OCI-LY1 (cell line): Measurements from ENCODE around the gene VAV2.

Experiments used
- H2AFZ ChIP-seq: fragments of 200-600 bp; sonication (generic), shearing (Covaris generic); 2 replicates; pipeline ENCODE4 v1.6.0; 2014; ENCODE audit warnings: antibody characterized with exemption, mild to moderate bottlenecking, low read length
- H3F3A ChIP-seq: fragments of 200-600 bp; sonication (generic), shearing (Covaris generic); 2 replicates; pipeline ENCODE4 v1.6.0; 2014; ENCODE audit warnings: mild to moderate bottlenecking, antibody characterized with exemption, low read length, moderate library complexity; ENCODE audit not compliant: insufficient read depth
- H3K27ac ChIP-seq: fragments of 200-600 bp; sonication (generic); 2 replicates; pipeline ENCODE4 v1.5.1; 2014; ENCODE audit warnings: low read length, mixed run types, mild to moderate bottlenecking, low read depth; ENCODE audit not compliant: poor library complexity, severe bottlenecking
- H3K27me3 ChIP-seq: fragments of 200-600 bp; sonication (generic); 2 replicates; pipeline ENCODE4 v1.6.0; 2014; ENCODE audit warnings: antibody characterized with exemption, mild to moderate bottlenecking, low read length, moderate library complexity; ENCODE audit not compliant: insufficient read depth
- H3K36me3 ChIP-seq: fragments of 200-600 bp; sonication (generic); 2 replicates; pipeline ENCODE4 v1.6.1; 2014; ENCODE audit warnings: mild to moderate bottlenecking, antibody characterized with exemption, low read length, moderate library complexity, mixed read lengths; ENCODE audit not compliant: insufficient read depth
- H3K4me1 ChIP-seq: fragments of 200-600 bp; sonication (generic); 2 replicates; pipeline ENCODE4 v1.5.1; 2014; ENCODE audit warnings: mild to moderate bottlenecking, low read length, moderate library complexity; ENCODE audit not compliant: insufficient read depth, severe bottlenecking
- H3K4me2 ChIP-seq: fragments of 200-600 bp; sonication (generic), shearing (Covaris generic); 2 replicates; pipeline ENCODE4 v1.6.1; 2014; ENCODE audit warnings: low read length
- H3K4me3 ChIP-seq: fragments of 200-600 bp; sonication (generic); 2 replicates; pipeline ENCODE4 v1.5.1; 2014; ENCODE audit warnings: low read length, low read depth, mild to moderate bottlenecking, mixed read lengths; ENCODE audit not compliant: poor library complexity, severe bottlenecking
- H3K79me2 ChIP-seq: fragments of 200-600 bp; shearing (Covaris generic); 2 replicates; pipeline ENCODE4 v1.6.1; 2016; ENCODE audit warnings: mixed run types, low read length, mixed read lengths; ENCODE audit not compliant: insufficient read depth
- H3K9ac ChIP-seq: fragments of 200-600 bp; sonication (generic), shearing (Covaris generic); 2 replicates; pipeline ENCODE4 v1.6.1; 2014; ENCODE audit warnings: mild to moderate bottlenecking, low read length, mixed read lengths
- H3K9me2 ChIP-seq: fragments of 200-600 bp; sonication (generic), shearing (Covaris generic); 2 replicates; pipeline ENCODE4 v1.6.1; 2014; ENCODE audit warnings: low read depth, mild to moderate bottlenecking, low read length, mixed read lengths
- H3K9me3 ChIP-seq: fragments of 200-600 bp; shearing (Covaris generic); 2 replicates; pipeline ENCODE4 v1.6.1; 2014; ENCODE audit warnings: low read length, mixed read lengths
- H4K20me1 ChIP-seq: fragments of 200-600 bp; sonication (generic), shearing (Covaris generic); 2 replicates; pipeline ENCODE4 v1.6.0; 2016; ENCODE audit warnings: mild to moderate bottlenecking, low read length; ENCODE audit not compliant: insufficient read depth
- CTCF ChIP-seq: fragments of 200-600 bp; sonication (generic), shearing (Covaris generic); IDR thresholded peaks from 2 replicates; pipeline ENCODE4 v1.5.1; 2017; ENCODE audit warnings: mild to moderate bottlenecking, antibody characterized with exemption, low read length, moderate library complexity, mixed read lengths
- EZH2 ChIP-seq: fragments of 200-600 bp; sonication (generic), shearing (Covaris generic); IDR thresholded peaks from 2 replicates; pipeline ENCODE4 v1.8.0; 2017; ENCODE audit warnings: borderline replicate concordance, mixed run types, mild to moderate bottlenecking, antibody characterized with exemption, low read length, moderate library complexity, mixed read lengths

VAV2 gene

GRCh38 chr9:134036130-134036529 is 44.0 kb upstream of the VAV2 start:
- Histone ChIP-seq H3K4me2 (no peak overlapping the region), H3K4me3 (no peak overlapping the region), H3K79me2 (no peaks in the 10 kb centered on the region), H3K27ac (no peak overlapping the region), H3F3A (no peaks in the 10 kb centered on the region), H3K36me3 (peaks cover 28% of the 10 kb centered on the region), H2AFZ (no peak overlapping the region), H4K20me1 (no peaks in the 10 kb centered on the region), H3K27me3 (no peaks in the 10 kb centered on the region), H3K9ac (no peak overlapping the region), H3K9me3 (no peaks in the 10 kb centered on the region), H3K9me2 (no peaks in the 10 kb centered on the region), H3K4me1 (no peaks in the 10 kb centered on the region)
- TF ChIP-seq CTCF (no peak), EZH2 (no peak)

GRCh38 chr9:134035041-134036039 is 43.2 kb upstream of the VAV2 start:
- no peaks in the 10 kb centered on the region for H3K9me2 ChIP-seq
- no peaks in the 10 kb centered on the region for H3K9me3 ChIP-seq

GRCh38 chr9:134034215-134035040 is 42.3 kb upstream of the VAV2 start:
- Histone ChIP-seq H3K27ac (no peak overlapping the region), H3K9me3 (no peaks in the 10 kb centered on the region), H3K4me2 (no peak overlapping the region), H2AFZ (no peak overlapping the region), H3K27me3 (no peaks in the 10 kb centered on the region), H3K9me2 (no peaks in the 10 kb centered on the region), H3K4me3 (no peak overlapping the region), H3K9ac (no peak overlapping the region), H3K79me2 (no peaks in the 10 kb centered on the region), H3F3A (no peaks in the 10 kb centered on the region), H4K20me1 (no peaks in the 10 kb centered on the region), H3K36me3 (peaks cover 31% of the 10 kb centered on the region), H3K4me1 (no peaks in the 10 kb centered on the region)
- TF ChIP-seq CTCF = no peak
- TF ChIP-seq EZH2 = no peak

More at GRCh38 chr9:134035041-134036039, 43.2 kb upstream of the VAV2 start:
- no peaks in the 10 kb centered on the region for H3K27me3 ChIP-seq
- H3K27ac ChIP-seq = no peak overlapping the region
- H4K20me1 ChIP-seq = no peaks in the 10 kb centered on the region
- H3K4me1 ChIP-seq = no peaks in the 10 kb centered on the region
- TF ChIP-seq CTCF (no peak), EZH2 (no peak)
- no peak overlapping the region for H3K4me2 ChIP-seq
- no peak overlapping the region for H3K4me3 ChIP-seq
- H3K36me3 ChIP-seq = peaks cover 31% of the 10 kb centered on the region
- H3F3A ChIP-seq = no peaks in the 10 kb centered on the region
- no peak overlapping the region for H3K9ac ChIP-seq
- no peak overlapping the region for H2AFZ ChIP-seq
- no peaks in the 10 kb centered on the region for H3K79me2 ChIP-seq
